GM12864 (cell line): Measurements from ENCODE around the gene CECR2.

ENCODE experiments used
- DNase-seq: peaks from one replicate; pipeline ENCODE4 v3.0.0-alpha.2; 2011; ENCODE audit warnings: low read depth
- H3K4me3 ChIP-seq: 2 replicates; pipeline ENCODE4 v1.5.1; 2011; ENCODE audit warnings: mild to moderate bottlenecking, low read depth, low read length, control low read depth
- TF ChIP-seq, protein P1 (sequence below): IDR thresholded peaks from 2 replicates; pipeline ENCODE4 v1.5.1; 2011; ENCODE audit warnings: low read depth, mild to moderate bottlenecking, moderate library complexity, low read length, control low read depth, inconsistent platforms; ENCODE audit errors: missing control alignments

Gene CECR2

DNA sequence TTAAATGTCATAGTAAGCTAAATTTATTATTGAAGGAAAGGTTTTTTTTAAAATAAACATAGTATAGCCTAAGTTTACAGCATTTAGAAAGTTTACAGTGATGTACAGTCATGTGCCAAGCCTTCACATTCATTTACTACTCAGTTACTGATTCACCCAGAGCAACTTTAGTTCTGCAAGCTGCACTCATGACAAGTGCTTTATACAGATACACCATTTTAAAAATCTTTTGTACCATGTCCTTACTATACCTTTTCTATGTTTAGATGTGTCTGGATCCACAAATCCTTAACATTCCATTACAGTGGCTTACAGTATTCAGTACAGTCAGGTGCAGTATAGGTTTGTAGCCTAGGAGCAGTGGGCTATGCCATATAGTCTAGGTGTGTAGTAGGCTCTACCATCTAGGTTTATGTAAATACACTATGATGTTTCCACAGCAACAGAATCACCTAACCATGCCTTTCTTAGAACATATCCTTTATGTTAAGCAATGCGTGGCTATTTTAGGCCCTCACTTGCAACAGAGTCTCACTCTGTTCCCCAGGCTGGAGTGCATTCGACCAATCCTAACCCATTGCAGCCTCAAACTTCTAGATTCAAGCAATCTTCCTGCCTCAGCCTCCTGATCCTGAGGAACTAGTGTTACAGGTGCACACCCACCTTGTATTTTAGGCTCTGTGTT lies 114.6 kb downstream of the CECR2 start:
- no peak overlapping the region for H3K4me3 ChIP-seq
- no peak for DNase-seq
- TF ChIP-seq, protein P1, sequence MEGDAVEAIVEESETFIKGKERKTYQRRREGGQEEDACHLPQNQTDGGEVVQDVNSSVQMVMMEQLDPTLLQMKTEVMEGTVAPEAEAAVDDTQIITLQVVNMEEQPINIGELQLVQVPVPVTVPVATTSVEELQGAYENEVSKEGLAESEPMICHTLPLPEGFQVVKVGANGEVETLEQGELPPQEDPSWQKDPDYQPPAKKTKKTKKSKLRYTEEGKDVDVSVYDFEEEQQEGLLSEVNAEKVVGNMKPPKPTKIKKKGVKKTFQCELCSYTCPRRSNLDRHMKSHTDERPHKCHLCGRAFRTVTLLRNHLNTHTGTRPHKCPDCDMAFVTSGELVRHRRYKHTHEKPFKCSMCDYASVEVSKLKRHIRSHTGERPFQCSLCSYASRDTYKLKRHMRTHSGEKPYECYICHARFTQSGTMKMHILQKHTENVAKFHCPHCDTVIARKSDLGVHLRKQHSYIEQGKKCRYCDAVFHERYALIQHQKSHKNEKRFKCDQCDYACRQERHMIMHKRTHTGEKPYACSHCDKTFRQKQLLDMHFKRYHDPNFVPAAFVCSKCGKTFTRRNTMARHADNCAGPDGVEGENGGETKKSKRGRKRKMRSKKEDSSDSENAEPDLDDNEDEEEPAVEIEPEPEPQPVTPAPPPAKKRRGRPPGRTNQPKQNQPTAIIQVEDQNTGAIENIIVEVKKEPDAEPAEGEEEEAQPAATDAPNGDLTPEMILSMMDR = no peak

DNA sequence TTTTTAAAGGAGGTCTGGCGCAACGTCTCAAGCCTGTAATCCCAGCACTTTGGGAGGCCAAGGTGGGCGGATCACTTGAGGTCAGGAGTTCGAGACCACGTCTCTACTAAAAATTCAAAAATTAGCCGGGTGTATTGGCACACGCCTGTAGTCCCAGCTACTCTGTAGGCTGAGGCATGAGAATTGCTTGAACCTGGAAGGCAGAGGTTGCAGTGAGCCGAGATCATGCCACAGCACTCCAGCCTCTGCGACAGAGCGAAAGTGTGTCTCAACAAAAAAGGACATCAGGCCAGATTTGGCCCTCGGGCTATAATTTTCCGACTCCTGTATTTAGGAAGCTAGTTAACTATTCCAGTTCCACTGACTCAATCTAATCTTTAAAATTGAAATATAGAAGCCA lies 115.3 kb downstream of the CECR2 start:
- TF ChIP-seq, protein P1 = no peak
- no peak for DNase-seq
- no peak overlapping the region for H3K4me3 ChIP-seq

DNA sequence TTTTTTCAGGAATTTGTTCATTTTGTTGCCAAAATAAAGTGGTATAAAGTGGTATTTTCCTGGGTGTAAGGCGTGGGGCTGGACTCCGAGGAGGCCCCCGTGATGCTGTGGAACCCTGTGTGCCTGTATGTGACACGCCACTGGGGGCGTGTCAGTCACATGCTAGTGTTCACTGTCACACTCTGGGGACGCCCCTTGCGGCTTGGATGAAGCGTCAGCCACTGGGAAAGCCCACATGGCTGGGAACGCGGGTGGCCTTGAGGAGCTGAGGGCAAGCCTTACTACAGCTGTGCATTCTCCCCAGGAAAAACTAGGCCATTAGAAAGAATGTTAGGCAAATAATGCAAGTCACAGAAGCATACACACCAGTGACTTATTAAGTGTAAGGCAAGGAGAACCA lies 117.1 kb downstream of the CECR2 start:
- H3K4me3 ChIP-seq = no peak overlapping the region
- TF ChIP-seq, protein P1 = no peak
- DNase-seq = no peak

DNA sequence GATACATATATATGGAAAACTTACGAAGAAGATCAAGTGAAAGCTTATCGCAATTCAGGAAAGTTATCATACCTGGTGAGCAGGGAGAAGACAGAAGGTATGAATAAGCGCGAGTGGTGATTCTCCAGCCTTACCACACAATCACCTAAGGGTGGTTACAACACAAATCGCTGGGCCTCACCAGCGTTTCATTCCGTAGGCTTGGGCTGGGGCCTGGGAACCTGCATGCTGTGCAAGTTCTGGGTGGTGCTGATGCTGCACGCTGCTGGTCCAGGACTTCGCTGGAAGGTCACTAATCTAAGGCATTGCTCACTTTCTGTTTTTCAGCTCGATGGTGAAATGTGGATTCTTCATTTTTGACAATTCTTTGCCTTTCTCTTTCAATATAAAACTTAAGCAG lies 117.5 kb downstream of the CECR2 start:
- no peak overlapping the region for H3K4me3 ChIP-seq
- DNase-seq = no peak
- TF ChIP-seq, protein P1 = no peak

DNA sequence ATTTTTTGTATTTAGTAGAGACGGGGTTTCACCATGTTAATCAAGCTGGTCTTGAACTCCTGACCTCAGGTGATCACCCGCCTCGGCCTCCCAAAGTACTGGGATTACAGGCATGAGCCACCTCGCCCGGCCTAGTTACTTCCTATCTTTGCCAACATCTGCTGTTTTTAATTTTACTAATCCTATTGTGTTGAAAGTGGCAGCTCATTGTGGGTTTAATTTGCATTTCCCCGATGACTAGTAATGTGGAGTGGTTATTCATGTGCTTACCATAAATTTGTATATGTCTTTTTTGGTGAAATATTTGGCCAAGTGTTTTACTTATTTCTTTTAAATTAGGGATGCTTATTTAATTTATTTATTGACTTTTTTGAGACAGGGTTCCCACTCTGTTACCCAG lies 119.8 kb downstream of the CECR2 start:
- TF ChIP-seq, protein P1 = no peak
- DNase-seq = no peak
- no peak overlapping the region for H3K4me3 ChIP-seq

DNA sequence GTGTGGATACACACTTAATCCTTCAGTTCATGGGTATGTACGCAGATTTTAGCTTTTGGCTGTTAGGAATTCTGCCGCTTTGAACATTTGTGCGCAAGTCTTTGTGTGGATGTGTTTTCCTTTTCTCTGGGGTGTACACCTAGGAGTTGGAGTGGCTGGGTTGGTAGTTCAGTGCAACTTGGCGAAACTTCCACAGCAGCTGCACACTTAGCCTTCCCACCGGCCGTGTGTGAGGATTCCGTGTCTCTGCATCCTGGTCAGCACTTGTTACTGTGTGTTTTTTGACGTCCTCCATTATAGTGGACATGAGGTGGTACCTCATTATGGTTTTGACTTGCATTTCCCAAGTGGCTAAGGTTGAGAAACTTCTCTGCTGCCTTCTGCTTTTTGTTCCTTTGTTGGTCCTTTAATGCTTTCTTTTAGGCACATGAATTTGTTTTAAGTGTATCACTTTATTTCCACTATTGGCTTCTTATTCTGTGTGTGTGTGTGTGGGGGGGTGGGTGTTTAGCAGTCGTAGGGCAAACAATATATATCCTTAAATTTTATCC lies 121.9 kb downstream of the CECR2 start:
- H3K4me3 ChIP-seq = no peak overlapping the region
- TF ChIP-seq, protein P1 = no peak

DNA sequence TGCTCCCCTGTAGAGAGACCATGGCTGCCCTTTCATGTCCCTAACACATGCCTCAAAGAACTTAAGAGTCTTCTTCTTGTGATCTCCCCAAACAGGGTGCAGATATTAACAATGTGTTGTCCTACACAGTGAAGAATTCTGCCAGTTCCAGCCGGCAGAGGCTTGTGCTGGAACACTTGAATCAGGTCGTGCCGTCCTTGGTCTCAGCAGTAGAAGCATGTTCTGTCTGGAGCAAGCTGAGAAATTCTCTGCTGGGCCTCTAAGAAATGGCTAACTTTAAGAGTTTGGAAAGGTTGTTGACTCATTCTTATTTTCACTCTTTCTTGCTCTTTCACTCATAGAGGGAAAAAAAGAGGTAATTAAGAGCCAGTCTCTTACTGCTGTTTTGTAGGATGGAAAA lies 123.0 kb downstream of the CECR2 start:
- TF ChIP-seq, protein P1 = no peak
- DNase-seq = no peak
- no peak overlapping the region for H3K4me3 ChIP-seq

More for the DNA sequence above, 121.9 kb downstream of the CECR2 start:
- DNase-seq = no peak
